Stimulated activated CD4-positive, alpha-beta T cell treated with anti-CD3 and anti-CD28 coated beads, Interleukin-2, amount 100 ng/mL, for 48 hours (primary cell): Measurements from ENCODE around the gene NKAIN2.
"Not testable (repeated sequence)": the region's sequence is repeated elsewhere in the genome, so short reads cannot be mapped to it uniquely, and the experiment has no call there.

Source experiments
- DNase-seq, 2 donors: peaks; one replicate each; pipeline ENCODE4 v3.0.0-alpha.2; 2020

Gene NKAIN2

DNA sequence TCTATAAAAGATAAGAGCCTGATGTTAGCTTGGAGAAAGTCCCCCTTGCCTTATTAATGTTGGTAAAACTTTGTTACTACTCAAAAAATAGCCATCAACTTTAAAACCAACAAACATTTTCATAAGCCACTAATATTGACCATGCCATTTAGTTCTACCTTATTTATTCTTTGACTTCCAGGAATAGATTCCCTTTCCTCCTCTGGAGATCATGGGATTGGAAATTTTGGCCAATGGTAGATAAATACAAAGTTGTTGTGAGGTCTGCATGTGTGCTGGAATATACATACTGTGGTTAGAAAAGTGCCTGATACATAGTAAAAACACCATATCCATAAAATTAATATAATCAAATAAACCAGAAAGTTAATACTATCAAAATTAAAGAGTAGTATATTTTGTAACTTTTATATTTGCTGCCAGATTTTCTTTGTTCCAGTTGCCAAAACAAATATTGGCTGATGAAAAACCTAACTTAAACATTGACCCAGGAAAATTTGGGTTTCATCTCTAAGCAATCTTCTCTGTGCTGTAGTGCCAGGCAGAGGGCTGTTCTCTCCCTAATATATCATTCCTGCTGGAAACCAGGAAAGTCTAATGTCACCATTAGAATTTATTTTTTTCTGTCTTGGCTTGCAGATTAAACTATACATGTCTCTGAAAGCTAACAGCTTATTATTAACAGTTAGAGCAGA lies 169.1 kb downstream of the NKAIN2 start:
- no peak for DNase-seq

DNA sequence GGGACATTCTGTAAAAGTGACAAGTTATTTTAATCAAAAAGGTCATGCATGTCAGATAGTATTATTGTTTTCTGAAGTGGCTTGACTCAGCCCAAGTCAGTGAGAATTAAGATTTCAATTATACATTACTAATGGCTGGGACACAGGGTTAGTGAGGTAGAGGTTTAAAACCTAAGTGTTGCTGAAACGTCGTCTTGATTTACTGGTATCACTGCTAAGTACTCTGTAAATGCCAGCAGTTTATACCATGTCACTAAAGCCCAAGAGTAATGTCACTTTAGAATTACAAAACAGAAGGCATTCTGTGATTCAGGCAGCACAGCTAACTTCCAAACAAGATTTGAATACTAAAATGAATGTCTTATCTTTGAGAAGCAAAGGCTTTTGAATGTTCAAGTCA lies 176.6 kb downstream of the NKAIN2 start:
- DNase-seq, result no peak

DNA sequence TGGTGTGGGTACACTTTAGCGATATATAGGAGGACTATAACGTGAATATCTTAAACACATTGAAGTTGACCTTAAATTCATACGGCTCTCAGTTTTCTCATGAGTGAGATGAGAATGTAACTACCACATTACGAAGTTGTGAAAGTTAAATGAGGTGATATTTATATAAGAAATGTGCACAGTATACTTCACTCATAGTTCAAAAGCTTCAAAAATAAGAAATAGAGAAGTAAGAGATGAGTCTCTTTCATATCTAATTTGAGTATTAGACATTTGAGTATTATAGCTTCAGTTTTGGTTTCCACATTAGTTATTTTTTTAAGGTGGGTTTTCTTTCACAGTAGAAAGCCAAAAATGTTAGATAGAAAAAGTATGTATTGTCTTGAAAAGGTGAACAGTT lies 183.3 kb downstream of the NKAIN2 start:
- DNase-seq, result no peak

DNA sequence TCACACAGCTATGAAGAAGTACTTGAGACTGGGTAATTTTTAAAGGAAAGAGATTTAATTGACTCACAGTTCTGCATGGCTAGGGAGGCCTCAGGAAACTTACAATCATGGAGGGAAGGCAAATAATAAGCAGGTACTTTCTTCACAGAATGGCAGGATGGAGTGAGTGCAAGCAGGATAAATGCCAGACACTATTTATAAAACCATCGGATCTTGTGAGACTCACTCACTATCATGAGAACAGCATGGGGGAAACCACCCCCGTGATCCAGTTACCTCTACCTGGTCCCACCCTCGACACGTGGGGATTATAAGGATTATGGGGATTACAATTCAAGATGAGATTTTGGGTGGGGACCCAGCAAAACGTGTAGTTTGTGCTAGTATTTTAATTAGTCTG lies 186.3 kb downstream of the NKAIN2 start:
- not testable (repeated sequence) for DNase-seq

DNA sequence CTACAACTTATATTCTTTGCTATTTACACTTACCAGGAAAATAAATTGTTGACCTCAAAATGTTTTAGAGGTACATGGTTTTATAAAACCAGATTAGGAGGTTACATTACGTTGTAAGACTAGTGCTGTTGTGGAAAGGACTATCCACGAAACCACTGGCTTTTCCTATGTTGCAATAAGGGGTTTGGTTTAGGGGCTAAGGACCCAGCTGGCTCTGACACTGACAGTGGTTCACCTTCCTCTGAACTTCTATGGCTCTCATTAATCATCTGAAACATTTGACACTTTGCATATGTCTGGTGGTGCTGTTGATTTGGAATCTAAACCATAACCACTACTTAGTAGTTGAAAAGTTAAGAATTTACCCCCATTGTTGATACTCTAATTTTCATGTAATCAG lies 186.7 kb downstream of the NKAIN2 start:
- no peak for DNase-seq

DNA sequence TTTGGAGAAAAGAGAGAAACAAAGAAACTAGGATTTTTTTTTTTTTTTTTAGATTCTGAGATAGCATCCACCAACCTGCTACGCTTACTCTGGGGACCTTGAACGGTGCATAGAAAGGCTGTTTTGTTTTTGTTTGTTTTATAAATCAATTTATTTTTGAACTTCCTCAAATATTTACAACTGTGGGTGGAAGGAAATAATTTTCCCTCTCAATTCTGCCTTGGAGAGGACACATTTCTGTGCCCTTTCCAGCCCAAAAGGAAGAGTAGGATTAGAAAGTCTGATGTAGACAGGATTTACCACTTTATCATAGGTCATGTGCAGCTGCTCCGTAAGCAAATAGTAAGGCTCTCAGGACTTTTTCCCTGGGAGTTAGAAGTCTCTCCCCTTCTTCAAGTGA lies 190.5 kb downstream of the NKAIN2 start:
- DNase-seq, result no peak

DNA sequence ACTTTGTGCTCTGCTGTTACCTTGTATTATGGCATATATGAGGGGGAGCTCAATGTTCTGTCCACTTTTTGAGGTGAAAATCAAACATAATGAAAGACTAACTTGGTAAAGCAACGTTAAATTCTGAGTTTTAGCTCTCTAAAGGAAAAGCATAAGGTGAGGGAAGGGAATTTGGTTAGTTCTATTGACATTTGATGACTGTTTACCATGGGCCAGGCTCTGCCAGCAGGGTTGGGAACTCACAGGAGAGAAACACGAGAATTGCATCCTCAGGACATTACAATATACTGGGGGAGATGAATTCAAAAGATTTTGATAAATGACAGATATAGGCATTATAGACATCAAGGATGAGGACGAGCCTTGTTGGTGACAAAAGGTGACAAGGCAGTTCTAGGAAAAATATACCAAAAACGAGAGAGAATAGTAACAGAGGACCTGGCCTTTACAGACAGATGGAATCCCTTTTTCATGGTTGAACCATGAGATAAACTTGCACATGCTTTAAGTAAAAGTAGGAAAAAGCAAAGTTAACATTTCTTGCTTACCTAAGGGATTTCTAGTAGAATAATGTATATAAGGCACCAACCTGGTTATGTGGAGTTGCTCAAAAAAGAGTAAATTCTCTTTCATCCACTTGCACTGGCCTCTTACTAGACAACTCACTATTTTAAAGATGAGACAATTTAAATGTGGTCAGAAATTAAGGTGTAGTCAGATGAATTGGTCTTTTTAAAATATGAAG lies 191.4 kb downstream of the NKAIN2 start:
- no peak for DNase-seq

DNA sequence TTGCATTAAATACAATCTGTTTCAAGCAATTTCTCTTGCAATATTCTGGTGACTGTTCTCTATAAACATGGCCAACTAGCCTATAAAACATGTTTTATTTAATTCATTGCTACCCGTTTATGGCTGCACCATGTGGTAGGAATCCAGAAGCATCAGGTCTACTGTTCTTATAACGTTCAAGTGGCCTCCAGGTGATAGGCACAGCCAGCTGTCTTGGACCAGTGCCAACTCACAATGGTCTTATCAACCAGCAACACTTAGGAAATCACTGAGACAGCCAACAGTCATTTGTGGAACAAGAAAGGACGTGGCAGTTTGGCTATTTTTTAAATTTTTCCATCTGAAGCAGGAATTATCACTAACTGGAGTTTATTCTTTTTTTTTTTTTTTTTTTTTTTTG lies 193.6 kb downstream of the NKAIN2 start:
- DNase-seq, result no peak

DNA sequence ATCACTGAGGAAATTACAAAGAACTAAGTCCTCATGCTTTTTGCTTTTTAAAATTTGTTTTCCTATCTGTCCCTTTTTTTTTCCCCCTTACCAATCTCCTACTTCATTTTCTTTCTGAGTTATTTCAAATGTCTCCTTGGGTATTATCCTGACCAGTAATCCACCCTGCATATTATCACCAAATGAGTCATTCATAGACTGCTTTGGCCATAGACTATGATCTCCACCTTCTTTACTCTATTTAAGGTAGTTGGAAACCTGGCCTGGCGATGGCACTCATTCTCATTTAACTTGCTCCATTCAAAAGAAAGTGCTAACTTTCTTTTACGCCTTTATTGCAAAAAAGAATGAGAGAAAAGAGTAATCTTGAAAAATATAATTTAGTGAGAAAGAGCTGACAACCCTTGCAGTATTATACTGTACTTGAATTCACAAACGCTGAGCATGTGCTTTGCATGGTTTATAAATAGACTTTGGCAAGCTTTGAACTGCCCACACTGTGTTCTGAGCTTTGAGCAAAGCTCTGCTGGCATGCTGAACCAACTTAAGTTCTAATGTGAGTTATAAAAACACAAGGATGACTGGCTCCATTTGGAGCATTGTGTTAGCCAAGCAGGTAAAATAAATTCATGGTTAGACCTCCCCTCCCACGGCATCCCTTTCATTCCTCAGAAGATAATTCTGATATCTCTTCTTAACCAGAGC lies 198.9 kb downstream of the NKAIN2 start:
- no peak for DNase-seq

DNA sequence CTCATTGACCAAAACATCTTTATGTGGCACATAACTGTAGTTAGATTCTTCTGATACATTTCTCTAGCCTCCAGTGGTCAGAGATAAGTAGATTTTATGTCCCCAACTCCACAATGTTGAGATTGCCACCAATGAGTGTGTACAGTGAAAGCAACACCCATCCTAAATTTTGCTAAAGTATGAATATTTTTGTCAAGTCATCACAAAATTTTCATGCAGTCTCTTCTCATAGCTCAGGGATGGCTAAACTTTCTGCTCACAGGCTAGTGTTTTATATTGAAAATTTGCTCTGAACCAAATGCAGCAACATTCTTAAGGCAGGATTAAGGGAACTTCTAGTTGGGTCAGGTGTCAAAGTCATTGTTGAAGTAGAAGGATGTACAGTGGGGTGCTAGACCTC lies 203.6 kb downstream of the NKAIN2 start:
- DNase-seq, result no peak

DNA sequence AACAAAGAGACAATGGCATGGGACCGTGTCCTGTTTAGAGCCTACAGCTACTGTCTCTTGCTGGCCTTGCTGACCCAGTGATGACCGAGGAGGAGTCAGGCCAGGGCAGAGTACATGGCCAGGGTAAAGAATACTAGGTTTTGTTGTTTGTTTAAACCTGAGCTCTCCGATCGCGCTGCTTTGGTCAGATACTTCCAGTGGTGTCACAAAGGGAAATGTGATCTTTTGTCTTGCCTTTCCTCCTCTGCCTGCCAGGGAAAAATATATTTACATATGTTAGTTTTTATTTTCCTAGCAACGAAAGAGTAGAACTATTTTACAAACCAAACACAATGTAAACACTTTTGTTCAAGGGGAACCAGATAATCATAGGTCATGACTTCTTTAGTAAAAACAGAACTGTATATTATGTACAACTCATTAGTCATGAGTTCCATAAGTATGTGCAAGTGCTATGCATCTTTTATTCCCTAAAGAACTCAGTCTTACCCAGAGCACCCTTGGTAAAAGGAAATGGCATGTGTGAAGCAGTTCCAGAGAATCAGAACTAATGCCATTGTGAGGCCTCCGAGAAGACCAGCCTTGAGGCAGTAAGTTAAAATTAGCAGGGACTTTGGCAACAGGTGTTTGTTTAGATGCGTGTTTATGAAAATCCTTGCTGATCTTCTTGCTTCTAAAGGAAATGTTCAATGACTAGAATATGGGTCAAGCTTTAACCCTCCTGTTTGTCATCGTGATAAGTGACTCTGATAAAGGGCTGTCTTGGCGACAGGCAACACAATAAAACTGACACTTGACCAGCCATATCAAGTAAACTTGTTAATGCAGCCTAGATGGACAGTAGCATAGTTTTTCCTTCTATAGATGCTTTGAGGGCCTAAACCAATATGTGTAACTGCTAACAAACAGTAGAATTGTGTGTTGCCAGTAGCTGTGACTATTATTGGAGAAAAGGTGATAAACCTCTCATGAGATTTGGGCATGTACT lies 204.6 kb downstream of the NKAIN2 start:
- DNase-seq, result no peak

DNA sequence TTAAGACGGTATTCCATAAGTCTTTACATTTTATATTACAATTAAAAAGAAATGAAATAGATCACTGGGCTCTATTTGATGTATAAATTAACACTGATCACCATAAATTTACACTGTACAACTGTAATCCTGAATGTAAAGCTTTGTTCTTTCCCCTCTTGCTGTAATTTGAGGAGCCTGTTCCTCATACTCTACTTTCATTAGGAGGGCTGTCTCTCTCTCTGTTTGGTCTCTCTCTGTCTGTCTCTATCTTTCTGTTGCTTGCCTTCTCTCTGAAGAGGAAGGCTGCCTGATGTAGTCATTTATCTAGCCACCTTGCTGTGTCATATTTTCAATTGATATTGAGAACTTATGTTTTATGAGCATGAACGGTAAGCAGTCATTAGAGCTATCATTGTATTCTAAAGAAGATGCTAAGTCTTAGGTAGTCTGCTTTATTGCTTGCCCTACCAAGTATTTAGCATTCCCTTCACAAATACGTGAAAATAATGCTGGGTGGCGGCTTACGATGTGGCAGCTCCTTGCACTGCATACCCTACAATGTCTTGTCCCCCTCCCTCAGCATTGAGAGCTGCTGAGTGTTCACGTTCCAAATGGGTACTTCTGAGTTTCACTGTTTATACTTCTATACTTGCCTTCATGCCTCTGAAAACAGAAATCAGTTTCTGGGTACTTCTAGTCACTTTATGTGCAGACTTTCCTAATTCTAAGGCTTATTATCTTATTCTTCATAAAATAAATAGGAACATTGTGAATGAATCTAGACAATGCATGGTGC lies 205.5 kb downstream of the NKAIN2 start:
- DNase-seq, result no peak

DNA sequence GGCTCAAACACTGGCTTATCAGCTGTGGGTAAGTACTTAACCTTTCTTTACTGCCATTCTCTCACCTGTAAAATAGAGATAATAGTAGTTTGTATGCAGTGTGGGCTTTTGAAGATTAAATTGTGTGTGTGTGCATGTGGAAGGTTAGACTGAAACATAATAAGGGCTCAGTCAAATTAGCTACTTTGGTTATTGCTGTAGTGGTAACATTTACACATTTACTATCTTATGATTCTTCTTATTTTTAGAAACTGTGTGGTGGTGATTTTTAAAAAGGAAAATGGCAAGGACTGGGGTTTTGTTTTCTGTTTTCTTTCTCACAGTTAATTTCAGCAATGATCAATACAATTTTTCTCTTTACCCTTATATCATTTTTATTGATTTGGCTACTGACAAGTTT lies 206.9 kb downstream of the NKAIN2 start:
- DNase-seq, result no peak

DNA sequence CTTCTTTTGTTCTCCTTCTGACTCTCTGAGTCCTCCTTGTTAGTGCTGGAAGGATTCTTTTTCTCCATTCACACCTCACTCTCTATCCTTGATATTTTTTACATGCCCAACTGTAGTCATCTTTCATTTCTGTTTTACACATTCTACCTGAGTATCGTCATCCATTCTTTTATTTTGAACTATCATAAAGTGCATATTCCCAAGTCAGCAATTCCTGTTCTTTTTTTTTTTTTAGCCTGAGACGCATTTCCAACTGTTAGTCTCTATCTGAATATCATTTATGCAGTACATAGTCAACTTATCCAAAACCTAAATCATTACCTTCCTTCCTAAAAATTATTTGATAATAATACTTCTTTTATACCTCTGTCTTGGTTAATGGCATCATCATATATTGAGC lies 207.5 kb downstream of the NKAIN2 start:
- DNase-seq, result no peak

DNA sequence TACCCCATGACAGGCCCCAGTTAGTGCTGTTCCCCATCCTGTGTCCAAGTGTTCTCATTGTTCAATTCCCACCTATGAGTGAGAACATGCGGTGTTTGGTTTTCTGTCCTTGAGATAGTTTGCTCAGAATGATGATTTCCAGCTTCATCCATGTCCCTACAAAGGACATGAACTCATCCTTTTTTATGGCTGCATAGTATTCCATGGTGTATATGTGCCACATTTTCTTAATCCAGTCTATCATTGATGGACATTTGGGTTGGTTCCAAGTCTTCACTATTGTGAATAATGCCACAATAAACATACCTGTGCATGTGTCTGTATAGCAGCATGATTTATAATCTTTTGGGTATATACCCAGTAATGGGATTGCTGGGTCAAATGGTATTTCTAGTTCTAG lies 218.4 kb downstream of the NKAIN2 start:
- not testable (repeated sequence) for DNase-seq

DNA sequence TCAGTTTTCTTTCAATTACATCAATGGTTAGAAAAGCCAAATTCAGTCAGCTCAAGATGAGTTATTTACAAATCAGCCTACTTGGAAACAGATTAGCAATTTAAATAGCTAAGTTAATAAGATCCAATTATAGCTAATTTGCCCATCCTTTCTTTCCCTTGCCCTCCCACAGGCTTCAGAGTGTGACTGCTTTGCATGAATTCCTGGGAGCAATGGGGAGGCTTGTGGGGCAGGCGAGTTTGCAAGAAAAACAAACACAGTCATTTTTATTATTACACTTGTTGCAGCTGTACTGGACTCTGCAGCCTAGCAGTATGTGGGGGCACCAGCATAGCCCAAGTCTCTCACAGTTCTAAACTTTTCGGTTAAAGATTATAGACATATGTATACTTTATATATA lies 219.0 kb downstream of the NKAIN2 start:
- no peak for DNase-seq

DNA sequence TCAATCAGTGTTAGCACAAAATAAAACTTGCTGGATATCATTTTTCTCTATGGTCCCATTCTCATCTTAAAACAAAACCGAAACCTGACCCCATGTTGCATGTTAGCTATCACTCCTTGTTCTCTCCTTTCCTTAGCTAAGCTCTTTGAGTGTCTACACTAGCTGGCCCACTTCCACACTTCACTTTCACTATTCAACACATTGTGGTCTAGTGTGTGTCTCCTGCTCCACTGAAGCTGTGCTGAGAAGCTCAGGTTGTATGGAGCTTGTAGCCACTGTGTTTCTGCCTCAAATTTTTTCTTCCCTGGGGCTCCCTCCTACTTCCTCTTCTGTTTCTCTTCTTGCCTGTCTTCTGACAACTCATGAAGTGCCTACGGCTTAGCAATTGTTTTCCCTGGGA lies 223.0 kb downstream of the NKAIN2 start:
- no peak for DNase-seq

DNA sequence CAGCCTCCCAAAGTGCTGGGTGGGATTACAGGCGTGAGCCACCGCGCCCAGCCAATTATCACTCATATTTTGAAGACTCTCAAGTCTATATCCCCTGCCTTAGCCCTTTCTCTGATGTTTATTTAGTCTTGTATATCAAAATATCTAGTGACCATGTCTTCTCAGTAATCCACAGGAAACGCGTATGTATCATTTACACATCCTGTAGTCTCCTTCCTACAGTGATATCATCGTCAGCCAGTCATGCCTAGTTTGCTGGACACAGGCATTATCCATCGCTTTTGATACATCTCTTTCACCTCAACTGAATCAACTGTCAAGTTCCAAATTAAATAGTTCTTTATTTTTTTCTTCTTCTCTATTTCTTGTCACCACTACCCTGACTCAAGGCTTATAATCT lies 223.7 kb downstream of the NKAIN2 start:
- DNase-seq, result no peak

DNA sequence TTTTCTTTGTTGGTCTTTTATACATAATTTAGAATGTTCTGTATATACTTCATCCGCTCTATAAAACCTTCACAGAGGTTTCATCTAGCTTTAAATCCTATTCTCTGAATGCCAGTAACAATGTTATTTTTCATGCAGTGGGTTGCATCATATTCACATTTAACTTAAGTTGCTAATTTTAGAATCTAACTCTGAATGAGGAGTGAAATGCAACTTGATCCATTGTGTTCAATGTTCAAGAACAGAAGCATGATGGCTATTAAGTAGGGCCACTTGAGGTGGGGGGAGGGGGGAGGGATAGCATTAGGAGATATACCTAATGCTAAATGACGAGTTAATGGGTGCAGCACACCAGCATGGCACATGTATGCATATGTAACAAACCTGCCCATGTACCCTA lies 224.5 kb downstream of the NKAIN2 start:
- DNase-seq, result no peak

DNA sequence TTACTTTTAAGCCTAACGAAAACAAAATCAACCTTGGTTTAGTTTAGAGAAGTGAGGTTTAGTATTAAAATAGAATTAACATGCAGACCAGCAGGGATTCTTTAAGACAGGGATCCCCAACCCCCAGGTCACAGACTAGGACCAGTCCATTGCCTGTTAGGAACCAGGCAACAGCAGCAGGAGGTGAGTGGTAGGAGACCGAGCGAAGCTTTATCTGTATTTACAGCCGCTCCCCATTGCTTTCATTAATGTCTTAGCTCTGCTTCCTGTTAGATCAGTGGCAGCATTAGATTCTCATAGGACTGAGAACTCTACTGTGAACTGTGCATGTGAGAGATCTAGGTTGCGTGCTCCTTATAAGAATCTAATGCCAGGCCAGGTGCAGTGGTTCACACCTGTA lies 225.9 kb downstream of the NKAIN2 start:
- DNase-seq, result no peak

DNA sequence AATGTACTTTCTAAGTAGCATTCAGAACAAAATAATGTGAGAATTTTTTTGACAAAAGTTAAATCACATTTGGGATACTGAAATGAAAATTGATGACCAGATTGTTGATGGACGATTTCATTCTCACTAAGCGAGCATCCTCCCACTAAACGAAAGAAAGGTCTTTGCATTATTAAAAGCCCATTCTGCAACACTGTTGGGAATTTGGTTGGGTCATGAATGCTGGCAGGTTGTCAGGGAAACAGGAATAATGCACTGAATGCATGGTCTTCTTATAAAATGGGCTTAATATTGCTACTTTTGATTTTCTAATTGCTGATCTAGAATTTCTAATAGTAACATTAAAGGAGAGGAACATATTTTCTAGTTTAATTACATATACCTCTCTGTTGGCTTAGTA lies 229.8 kb downstream of the NKAIN2 start:
- DNase-seq, result no peak

DNA sequence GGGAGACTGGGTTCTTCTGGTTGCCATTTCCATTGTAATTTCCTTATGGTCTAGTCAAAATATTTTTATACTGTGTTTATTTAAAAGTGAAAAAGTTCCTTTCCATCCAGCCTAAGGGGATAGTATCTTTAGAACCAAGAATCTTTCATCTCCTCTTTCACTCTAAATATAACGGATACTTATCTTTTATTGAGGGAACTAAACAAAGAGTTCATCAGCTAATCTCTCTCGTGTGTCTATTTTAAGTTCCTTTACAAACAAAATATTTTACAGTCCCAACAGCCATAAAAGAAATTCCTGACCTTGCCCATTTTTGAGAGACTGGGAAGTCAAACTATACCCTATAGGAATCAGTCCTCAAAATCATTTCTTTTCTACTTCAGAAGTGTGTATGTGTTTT lies 232.7 kb downstream of the NKAIN2 start:
- DNase-seq, result no peak
